ENCODE measurements around the gene RNF213. TPM values are rescaled to one million over a fixed set of nuclear protein-coding genes. Genes with fewer than 3 reads are reported as not detected.

The RNF213 gene
- total and polyA plus RNA-seq, 10 of the 15 experiments (the other 5 are each of a cell fraction or from before 2014, with no cell fraction given), result 18.6 to 145 (median 65.8) TPM

DNA sequence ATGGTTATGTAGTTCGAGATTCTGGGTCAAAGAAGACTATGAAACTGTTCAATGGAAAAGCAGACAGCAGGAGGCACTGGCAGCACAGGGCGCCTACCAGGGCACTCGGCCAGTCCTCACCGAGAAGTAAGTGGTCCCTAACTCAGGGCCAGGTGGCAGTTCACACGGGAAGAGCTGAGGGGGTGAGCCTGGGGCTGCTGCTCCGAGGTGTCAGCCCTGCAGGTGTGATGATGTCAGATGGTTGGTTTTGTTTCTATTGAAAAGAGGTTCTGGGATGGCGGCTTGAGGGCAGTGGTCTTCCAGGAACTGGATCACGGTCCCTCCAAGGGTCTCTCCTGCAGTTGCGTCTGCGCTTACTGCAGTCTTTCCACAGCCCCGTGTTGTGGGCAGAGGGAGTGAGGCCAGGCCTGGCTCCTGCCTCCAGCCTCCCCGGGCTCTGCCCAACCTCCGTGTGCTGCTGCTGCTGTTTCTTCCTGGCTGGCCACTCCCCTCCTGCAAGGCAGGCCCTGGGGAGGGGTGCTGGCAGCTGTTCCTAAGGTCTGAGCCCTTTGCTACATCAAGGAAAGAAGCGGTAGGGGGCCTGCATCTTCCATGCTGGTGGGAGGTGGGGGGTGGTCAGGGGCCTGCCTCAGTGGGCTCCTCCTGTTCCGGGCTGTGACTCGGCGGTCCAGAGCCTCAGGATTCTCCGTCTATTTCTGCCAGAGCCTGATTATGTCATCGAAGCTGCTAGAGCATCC lies 22.6 kb downstream of the RNF213 start:
- CTCF ChIA-PET, result no interaction called here
- WGBS (ENCODE audit: insufficient coverage, insufficient replicate concordance, low lambda C conversion rate, missing lambda C conversion rate), result 84% methylated on average over 19 of the region's 19 CpGs
- Histone ChIP-seq H3K4me1 (ENCODE audit: control insufficient read depth, insufficient read depth, low read length) (no peaks in the 10 kb centered on the region), H2AFZ (ENCODE audit: control insufficient read depth, low read depth, low read length) (no peak overlapping the region), H3K9ac (ENCODE audit: control insufficient read depth, insufficient read depth, low read length) (no peak overlapping the region), H3K27me3 (replicated peaks in 1 of 2; ENCODE audit: control insufficient read depth in 2 of 2, insufficient read depth in 2 of 2, low read length in 1 of 2) (no peaks in the 10 kb centered on the region), H3K4me2 (ENCODE audit: control insufficient read depth, insufficient read depth) (no peak overlapping the region), H3K79me2 (ENCODE audit: control insufficient read depth, insufficient read depth, low read length) (no peaks in the 10 kb centered on the region; the same call in none of the 2 replicates), H3K9me3 (replicated peaks; ENCODE audit: control insufficient read depth, insufficient read depth, low read length) (no peaks in the 10 kb centered on the region), H4K20me1 (ENCODE audit: control insufficient read depth, insufficient read depth) (0 out of 2 replicates have a peak, but pooled peaks cover 2% of the 10 kb centered on the region), H3K4me3 (no peak overlapping the region), H3K27ac (ENCODE audit: control insufficient read depth, insufficient read depth) (no peak overlapping the region), H3K36me3 (ENCODE audit: control insufficient read depth in 2 of 2, insufficient read depth in 2 of 2, low read length in 1 of 2) (peaks cover 9 to 33% of the 10 kb centered on the region in 2 experiments; a peak in 3 of 4 replicates)
- SMC1A ChIA-PET (ENCODE audit: uncharacterized antibody, unreplicated experiment), result interaction anchor here (1.2 kb wide), 1 partner anchor 20 kb away, joined by 4 read pairs; no protein-coding TSS in a partner anchor
- ATAC-seq (no peak), DNase-seq (ENCODE audit: low read depth, low spot score) (no peak), FAIRE-seq (no peak)
- TF ChIP-seq SREBF2 (IDR thresholded peaks at IDR 0.05; ENCODE audit: low read length) (no peak), ZNF24 (IDR thresholded peaks at IDR 0.05) (no peak), POLR2A (IDR thresholded peaks at IDR 0.05; ENCODE audit: low read depth, low read length) (0 out of 2 replicates have a peak, but pooled peaks have one; percentile 22), BRCA1 (IDR thresholded peaks at IDR 0.05; ENCODE audit: low read depth, low read length) (no peak), TCF12 (IDR thresholded peaks at IDR 0.05; ENCODE audit: low read depth, low read length) (no peak)
- TF ChIP-seq, protein P1, sequence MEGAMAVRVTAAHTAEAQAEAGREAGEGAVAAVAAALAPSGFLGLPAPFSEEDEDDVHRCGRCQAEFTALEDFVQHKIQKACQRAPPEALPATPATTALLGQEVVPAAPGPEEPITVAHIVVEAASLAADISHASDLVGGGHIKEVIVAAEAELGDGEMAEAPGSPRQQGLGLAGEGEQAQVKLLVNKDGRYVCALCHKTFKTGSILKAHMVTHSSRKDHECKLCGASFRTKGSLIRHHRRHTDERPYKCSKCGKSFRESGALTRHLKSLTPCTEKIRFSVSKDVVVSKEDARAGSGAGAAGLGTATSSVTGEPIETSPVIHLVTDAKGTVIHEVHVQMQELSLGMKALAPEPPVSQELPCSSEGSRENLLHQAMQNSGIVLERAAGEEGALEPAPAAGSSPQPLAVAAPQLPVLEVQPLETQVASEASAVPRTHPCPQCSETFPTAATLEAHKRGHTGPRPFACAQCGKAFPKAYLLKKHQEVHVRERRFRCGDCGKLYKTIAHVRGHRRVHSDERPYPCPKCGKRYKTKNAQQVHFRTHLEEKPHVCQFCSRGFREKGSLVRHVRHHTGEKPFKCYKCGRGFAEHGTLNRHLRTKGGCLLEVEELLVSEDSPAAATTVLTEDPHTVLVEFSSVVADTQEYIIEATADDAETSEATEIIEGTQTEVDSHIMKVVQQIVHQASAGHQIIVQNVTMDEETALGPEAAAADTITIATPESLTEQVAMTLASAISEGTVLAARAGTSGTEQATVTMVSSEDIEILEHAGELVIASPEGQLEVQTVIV (IDR thresholded peaks at IDR 0.05; ENCODE audit: borderline replicate concordance, partially characterized antibody), result no peak
- POLR2A ChIA-PET, result no interaction called here
- RAD21 ChIA-PET (ENCODE audit: unreplicated experiment), result no interaction called here
- in situ Hi-C loops (cut with MboI) (no loop called here), intact Hi-C loops (cut with micrococcal nuclease; ENCODE audit: unreplicated experiment) (no loop called here)
- BruUV-seq (replicated peaks), result no TSS peak

Measured in GM12878 (cell line).